GM12891 (cell line): ENCODE results near the gene KCNIP4.

Experiments
- DNase-seq: peaks from one replicate; pipeline ENCODE4 v3.0.0; 2011; ENCODE audit warnings: low spot score; ENCODE audit not compliant: insufficient read length
- FAIRE-seq: peaks from 2 replicates; lab custom pipeline; 2011; peaks lifted over from hg19 to GRCh38; lab: Jason Lieb, UNC
- PAX5 ChIP-seq: IDR thresholded peaks from 2 replicates; pipeline ENCODE4 v1.6.1; 2011; ENCODE audit warnings: low read length, moderate library complexity, mild to moderate bottlenecking; ENCODE audit not compliant: insufficient read depth, severe bottlenecking
- POLR2A ChIP-seq: IDR thresholded peaks from 2 replicates; pipeline ENCODE4 v1.6.1; 2011; ENCODE audit warnings: low read depth, low read length, control low read depth
- POLR2AphosphoS5 ChIP-seq: IDR thresholded peaks from 2 replicates; pipeline ENCODE4 v1.6.1; 2011; ENCODE audit warnings: low read depth, low read length, control low read depth
- POU2F2 ChIP-seq: IDR thresholded peaks from 2 replicates; pipeline ENCODE4 v1.6.1; 2011; ENCODE audit warnings: low read depth, mild to moderate bottlenecking, control low read depth, low read length, moderate library complexity
- SPI1 ChIP-seq: IDR thresholded peaks from 2 replicates; pipeline ENCODE4 v1.6.1; 2011; ENCODE audit warnings: low read depth, low read length, control low read depth
- TAF1 ChIP-seq: IDR thresholded peaks from 2 replicates; pipeline ENCODE4 v1.6.1; 2011; ENCODE audit warnings: low read depth, low read length, control low read depth

Gene KCNIP4

GRCh38 chr4:21102667-21103066 is 845.9 kb downstream of the KCNIP4 start:
- FAIRE-seq: no peak
- no peak for TF ChIP-seq POLR2A
- no peak for TF ChIP-seq POLR2AphosphoS5
- TF ChIP-seq SPI1: no peak
- no peak for TF ChIP-seq PAX5
- TF ChIP-seq POU2F2: no peak
- no peak for TF ChIP-seq TAF1
- no peak for DNase-seq

- no peak for FAIRE-seq
- no peak for DNase-seq
- TF ChIP-seq POLR2A (no peak), SPI1 (no peak), POLR2AphosphoS5 (no peak), POU2F2 (no peak), TAF1 (no peak), PAX5 (no peak)
Observed at GRCh38 chr4:21097865-21098264, 850.7 kb downstream of the KCNIP4 start.

- FAIRE-seq: no peak
- DNase-seq: no peak
- TF ChIP-seq TAF1 (no peak), POU2F2 (no peak), SPI1 (no peak), POLR2AphosphoS5 (no peak), POLR2A (no peak), PAX5 (no peak)
Observed at GRCh38 chr4:21097026-21097425, 851.5 kb downstream of the KCNIP4 start.

DNA sequence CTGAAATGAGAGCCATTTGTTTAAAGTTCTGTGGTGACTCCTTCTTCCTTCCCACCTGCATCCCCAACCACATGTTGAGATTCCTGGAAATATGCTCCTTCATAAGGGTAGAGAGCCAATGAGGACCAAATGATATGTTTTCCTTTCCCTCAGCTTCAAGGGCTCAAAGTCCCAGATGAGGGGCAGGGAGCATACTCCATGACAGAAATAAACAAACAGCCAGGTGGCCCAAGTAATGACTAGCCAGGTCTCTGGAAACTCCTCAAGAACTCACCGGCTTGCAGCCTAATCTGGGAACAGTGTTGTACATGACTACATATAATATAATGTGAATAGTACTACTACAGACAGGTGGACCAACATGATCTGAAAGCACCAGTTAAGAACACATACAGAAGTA is 856.0 kb downstream of the KCNIP4 start:
- DNase-seq (no peak), FAIRE-seq (no peak)
- TF ChIP-seq POU2F2 (no peak), POLR2AphosphoS5 (no peak)

DNA sequence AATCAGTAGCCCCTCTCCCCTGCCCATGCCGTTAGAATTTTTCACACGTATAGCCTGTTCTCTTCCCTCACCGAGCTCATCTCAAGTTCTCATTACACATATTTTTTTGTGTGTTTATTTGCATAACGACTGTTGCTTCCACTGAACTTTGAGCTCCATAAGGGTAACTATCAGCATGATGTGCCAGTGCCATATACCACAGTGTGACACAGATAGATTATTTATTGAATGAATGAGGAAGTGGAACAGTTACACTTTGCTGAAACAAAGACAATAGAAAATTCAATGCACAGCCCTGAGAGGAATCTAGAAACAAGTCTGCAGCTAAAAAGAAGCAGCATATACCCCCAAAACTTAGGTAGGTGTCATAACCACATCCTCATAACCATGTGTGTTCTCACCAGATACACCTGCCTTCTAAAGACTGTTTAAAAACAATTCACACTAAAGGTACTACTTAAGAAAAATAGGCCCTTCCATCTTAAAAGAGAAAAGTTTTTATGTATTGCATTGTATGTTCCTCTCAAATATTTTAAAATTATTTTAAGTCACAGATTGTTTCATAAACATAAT is 858.4 kb downstream of the KCNIP4 start:
- no peak for DNase-seq
- no peak for FAIRE-seq
- TF ChIP-seq POLR2AphosphoS5: no peak
- no peak for TF ChIP-seq POLR2A
- TF ChIP-seq TAF1: no peak
- no peak for TF ChIP-seq SPI1
- TF ChIP-seq POU2F2: no peak
- TF ChIP-seq PAX5: no peak

DNA sequence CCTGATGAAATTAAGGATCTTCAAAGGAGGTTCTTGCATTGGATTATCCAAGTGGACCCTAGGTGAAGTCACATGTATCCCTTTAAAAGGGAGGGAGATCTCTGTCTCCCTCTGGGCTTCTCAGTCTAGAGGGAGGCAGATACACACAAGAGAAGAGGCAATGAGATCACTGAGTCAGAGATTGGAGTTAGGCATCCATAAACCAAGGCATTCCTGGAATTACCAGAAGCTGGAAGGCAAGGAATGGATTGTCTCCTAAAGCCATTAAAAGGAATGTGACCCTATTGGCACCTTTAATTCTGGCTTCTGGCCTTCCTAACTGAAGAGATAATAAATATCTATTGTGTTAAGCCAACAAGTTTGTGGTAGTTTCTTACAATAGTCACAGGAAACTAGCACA is 865.2 kb downstream of the KCNIP4 start:
- FAIRE-seq: no peak
- TF ChIP-seq POLR2A (no peak), POU2F2 (no peak)

GRCh38 chr4:21077967-21078366 is 870.6 kb downstream of the KCNIP4 start:
- FAIRE-seq (no peak), DNase-seq (no peak)
- TF ChIP-seq PAX5 (no peak), SPI1 (no peak), TAF1 (no peak), POU2F2 (no peak), POLR2AphosphoS5 (no peak), POLR2A (no peak)

More for the DNA sequence above, 865.2 kb downstream of the KCNIP4 start:
- no peak for DNase-seq

DNA sequence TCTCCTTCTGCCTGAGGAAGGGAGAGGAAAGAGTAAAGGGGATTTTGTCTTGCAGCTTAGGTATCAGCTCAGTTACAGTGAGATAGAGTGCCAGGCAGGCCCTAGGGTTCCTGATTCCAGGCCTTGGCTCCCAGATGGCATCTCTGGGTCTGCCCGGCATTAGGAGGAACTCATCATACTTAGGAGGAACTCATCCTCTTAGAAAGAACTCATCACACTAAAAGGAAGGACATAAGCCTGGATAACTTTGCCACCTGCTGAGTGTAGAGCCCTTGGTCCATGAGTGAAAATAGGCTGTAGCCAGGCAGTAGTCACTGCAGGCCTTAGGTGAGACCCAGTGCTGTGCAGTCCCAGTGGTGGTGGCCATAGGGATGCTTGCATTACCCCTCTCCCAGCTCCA is 881.2 kb downstream of the KCNIP4 start:
- FAIRE-seq (no peak), DNase-seq (no peak)
- TF ChIP-seq TAF1: no peak
- TF ChIP-seq POU2F2: no peak
- TF ChIP-seq POLR2A: no peak
- no peak for TF ChIP-seq POLR2AphosphoS5
- no peak for TF ChIP-seq PAX5
- no peak for TF ChIP-seq SPI1

DNA sequence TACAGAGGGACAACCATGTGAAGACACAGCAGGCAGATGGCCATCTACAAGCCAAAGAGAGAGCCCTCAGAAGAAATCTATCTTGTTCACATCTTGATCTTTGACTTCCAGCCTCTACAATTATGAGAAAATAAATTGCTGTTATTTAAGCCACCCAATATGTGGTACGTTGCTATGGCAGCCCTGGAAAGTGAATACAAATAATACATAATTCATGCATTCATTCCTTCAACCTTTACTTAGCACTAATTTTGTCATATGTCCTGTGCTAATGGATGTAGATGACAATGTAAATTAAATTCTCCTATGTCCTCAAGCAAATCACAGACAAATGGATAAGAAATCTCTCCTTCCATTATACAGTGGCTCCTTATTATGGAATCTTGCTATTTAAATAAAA is 886.7 kb downstream of the KCNIP4 start:
- DNase-seq (no peak), FAIRE-seq (no peak)
- TF ChIP-seq POLR2AphosphoS5 (no peak), PAX5 (no peak), TAF1 (no peak), POLR2A (no peak), POU2F2 (no peak), SPI1 (no peak)

DNA sequence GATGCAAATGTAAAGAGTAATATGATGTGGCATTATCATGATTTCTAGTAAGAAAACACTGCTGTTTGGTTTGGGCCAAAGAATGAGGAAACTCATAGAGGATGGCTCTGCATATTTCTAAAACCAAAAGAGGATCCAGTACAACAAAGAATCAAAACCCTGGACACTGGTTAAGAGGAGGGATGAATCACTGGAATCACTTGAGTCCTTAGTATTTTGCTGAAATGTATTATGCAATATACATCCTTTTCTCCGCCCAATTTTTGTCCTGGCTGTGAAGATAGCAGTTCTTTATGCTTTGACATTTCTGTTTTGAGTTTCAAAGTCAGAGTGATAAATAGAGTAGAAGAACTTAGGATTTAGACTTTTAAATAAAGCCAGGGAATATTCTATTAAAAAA is 902.4 kb downstream of the KCNIP4 start:
- TF ChIP-seq POU2F2 (no peak), SPI1 (no peak), POLR2A (no peak), PAX5 (no peak), POLR2AphosphoS5 (no peak), TAF1 (no peak)
- no peak for FAIRE-seq
- no peak for DNase-seq

GRCh38 chr4:21045119-21045518 is 903.5 kb downstream of the KCNIP4 start:
- DNase-seq: no peak
- FAIRE-seq: no peak
- TF ChIP-seq PAX5 (no peak), POLR2AphosphoS5 (no peak), POU2F2 (no peak), TAF1 (no peak), POLR2A (no peak), SPI1 (no peak)
